PFSK-1 (cell line): ENCODE results near the gene KANK4.

ENCODE experiments used
- FOXP2 ChIP-seq: optimal IDR thresholded peaks from 2 replicates; pipeline ENCODE3; 2011; ENCODE audit warnings: borderline replicate concordance, control low read depth, inconsistent platforms; ENCODE audit not compliant: insufficient read depth; ENCODE audit errors: extremely low read length, extremely low read depth
- POLR2AphosphoS5 ChIP-seq: IDR thresholded peaks from 2 replicates; pipeline ENCODE4 v1.6.1; 2012; ENCODE audit warnings: low read depth, mild to moderate bottlenecking, control low read depth, low read length, moderate library complexity
- REST ChIP-seq, 2 experiments: IDR thresholded peaks; 2 replicates each; pipeline versions ENCODE4 v1.6.1 to v1.8.0; 2011 to 2012; ENCODE audit warnings: low read depth in 2 of 2, low read length in 2 of 2, control low read depth in 1 of 2, inconsistent platforms in 1 of 2, mild to moderate bottlenecking in 1 of 2, moderate library complexity in 1 of 2; ENCODE audit not compliant: insufficient read depth in 1 of 2
- SIN3A ChIP-seq: IDR thresholded peaks from 2 replicates; pipeline ENCODE4 v1.6.1; 2012; ENCODE audit warnings: mild to moderate bottlenecking, low read length, moderate library complexity, borderline replicate concordance; ENCODE audit not compliant: insufficient read depth
- TAF1 ChIP-seq: IDR thresholded peaks from 2 replicates; pipeline ENCODE4 v1.6.1; 2012; ENCODE audit warnings: low read length, control low read depth, borderline replicate concordance; ENCODE audit not compliant: insufficient read depth

KANK4 gene

DNA sequence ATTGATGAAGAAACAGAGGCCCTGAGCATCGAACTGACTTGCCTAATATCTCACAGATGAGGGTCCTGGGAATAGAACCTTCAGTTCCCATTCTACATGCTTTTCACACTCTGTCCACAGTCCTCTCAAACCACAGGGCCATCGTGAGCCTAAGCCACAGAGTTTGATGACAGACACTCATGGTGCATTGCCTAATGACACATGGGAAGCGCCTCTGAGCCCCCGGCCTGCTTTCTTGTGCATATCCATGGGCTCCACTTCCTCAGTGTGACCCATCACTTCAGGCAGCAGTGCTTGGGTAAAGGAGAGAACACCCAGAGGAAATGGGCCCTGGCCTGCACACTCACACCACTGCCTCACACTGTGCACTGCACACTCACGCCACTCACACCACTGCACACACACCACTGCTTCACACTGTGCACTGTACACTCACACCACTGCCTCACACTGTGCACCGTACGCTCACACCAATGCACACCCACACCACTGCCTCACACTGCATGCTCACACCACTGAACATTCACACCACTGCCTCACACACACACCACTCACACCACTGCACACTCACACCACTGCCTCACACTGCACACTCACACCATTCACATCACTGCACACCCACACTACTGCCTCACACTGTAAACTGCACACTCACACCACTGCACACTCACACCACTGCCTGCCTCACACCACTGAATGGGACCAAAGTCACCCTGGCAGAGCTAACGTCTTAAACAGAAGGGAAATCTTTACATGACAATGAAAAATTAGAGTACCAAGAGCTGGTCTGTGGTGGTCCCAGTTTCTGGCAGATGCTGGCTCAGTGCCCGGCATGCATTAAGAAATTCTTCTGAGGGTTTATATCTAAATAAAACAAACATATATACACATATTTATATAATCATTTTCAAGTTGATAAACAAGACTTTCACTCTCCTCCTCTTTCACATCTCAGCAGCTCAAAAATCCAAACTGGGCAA, 53.0 kb downstream of the KANK4 start:
- TF ChIP-seq FOXP2: no peak
- no peak for TF ChIP-seq TAF1
- TF ChIP-seq SIN3A: no peak
- TF ChIP-seq POLR2AphosphoS5: no peak
- TF ChIP-seq REST (IDR thresholded peaks at IDR 0.05; ENCODE audit: insufficient read depth in 1 of 2, low read depth in 2 of 2, low read length in 2 of 2): no peak

- TF ChIP-seq REST (IDR thresholded peaks at IDR 0.05; ENCODE audit: insufficient read depth in 1 of 2, low read depth in 2 of 2, low read length in 2 of 2) (no peak), POLR2AphosphoS5 (no peak), SIN3A (no peak), FOXP2 (no peak), TAF1 (no peak)
These were observed 55.4 kb downstream of the KANK4 start for GRCh38 chr1:62263814-62264353.

- TF ChIP-seq FOXP2: no peak
- no peak for TF ChIP-seq SIN3A
- no peak for TF ChIP-seq REST (IDR thresholded peaks at IDR 0.05; ENCODE audit: insufficient read depth in 1 of 2, low read depth in 2 of 2, low read length in 2 of 2)
- no peak for TF ChIP-seq POLR2AphosphoS5
- TF ChIP-seq TAF1: no peak
These were observed 56.0 kb downstream of the KANK4 start for GRCh38 chr1:62263006-62263813.

- TF ChIP-seq REST (IDR thresholded peaks at IDR 0.05; ENCODE audit: insufficient read depth in 1 of 2, low read depth in 2 of 2, low read length in 2 of 2) (no peak), SIN3A (no peak), TAF1 (no peak), POLR2AphosphoS5 (no peak), FOXP2 (no peak)
These were observed 58.5 kb downstream of the KANK4 start for GRCh38 chr1:62260688-62261087.
